HG03460 (cell line): ENCODE data around the gene NEK11.

Experiments used
- ATAC-seq: cut with Tn5 transposase; IDR thresholded peaks from one replicate; pipeline ENCODE4 v1.9.1; 2021; ENCODE audit not compliant: unreplicated experiment

NEK11 gene

GRCh38 chr3:131222599-131222998 lies 195.9 kb downstream of the NEK11 start:
- ATAC-seq, result no peak

- ATAC-seq, result no peak
Observed at GRCh38 chr3:131223373-131224289, 197.0 kb downstream of the NEK11 start.

- ATAC-seq, result no peak
Observed at GRCh38 chr3:131224886-131225550, 198.3 kb downstream of the NEK11 start.

- ATAC-seq, result no peak
Observed at GRCh38 chr3:131228522-131228921, 201.8 kb downstream of the NEK11 start.

- no peak for ATAC-seq
Observed at GRCh38 chr3:131231710-131232389, 205.2 kb downstream of the NEK11 start.

GRCh38 chr3:131232711-131233267 lies 206.1 kb downstream of the NEK11 start:
- no peak for ATAC-seq

GRCh38 chr3:131233900-131234668 lies 207.4 kb downstream of the NEK11 start:
- no peak for ATAC-seq

- no peak for ATAC-seq
Observed at GRCh38 chr3:131236421-131236820, 209.7 kb downstream of the NEK11 start.

- no peak for ATAC-seq
Observed at GRCh38 chr3:131238496-131238895, 211.8 kb downstream of the NEK11 start.

GRCh38 chr3:131239267-131239666 lies 212.6 kb downstream of the NEK11 start:
- ATAC-seq, result no peak

GRCh38 chr3:131242201-131242600 lies 215.5 kb downstream of the NEK11 start:
- no peak for ATAC-seq

GRCh38 chr3:131250466-131250865 lies 223.8 kb downstream of the NEK11 start:
- no peak for ATAC-seq

GRCh38 chr3:131260525-131260924 lies 233.8 kb downstream of the NEK11 start:
- no peak for ATAC-seq

GRCh38 chr3:131261104-131261503 lies 234.4 kb downstream of the NEK11 start:
- ATAC-seq, result no peak

- no peak for ATAC-seq
Observed at GRCh38 chr3:131275556-131275955, 248.9 kb downstream of the NEK11 start.

- ATAC-seq, result no peak
Observed at GRCh38 chr3:131277836-131278497, 251.3 kb downstream of the NEK11 start.

- no peak for ATAC-seq
Observed at GRCh38 chr3:131279577-131279976, 252.9 kb downstream of the NEK11 start.

- no peak for ATAC-seq
Observed at GRCh38 chr3:131282379-131282778, 255.7 kb downstream of the NEK11 start.

- no peak for ATAC-seq
Observed at GRCh38 chr3:131282967-131283366, 256.3 kb downstream of the NEK11 start.

GRCh38 chr3:131283862-131284261 lies 257.2 kb downstream of the NEK11 start:
- ATAC-seq, result no peak
